OCI-LY7 (cell line): ENCODE results near the gene EMILIN1. TPM values are rescaled to one million over a fixed set of nuclear protein-coding genes. Genes with fewer than 3 reads are reported as not detected.

Experiments used
- BruUV-seq: library from RNA; stranded (reverse); fragments of 400-500 nt; replicated peaks from 2 replicates; lab custom pipeline; 2021; lab: Mats Ljungman, UMichigan
- CTCF ChIA-PET: fragments of 300-600 bp; sonication (Branson Sonifier 250); formaldehyde crosslinking; loops from one replicate; lab custom pipeline; 2022; ENCODE audit warnings: antibody characterized with exemption; ENCODE audit not compliant: unreplicated experiment; lab: Charles Lee
- POLR2A ChIA-PET: fragments of 300-600 bp; sonication (Branson Sonifier 250); formaldehyde crosslinking; loops from one replicate; lab custom pipeline; 2022; ENCODE audit warnings: antibody characterized with exemption; lab: Charles Lee
- DNase-seq: peaks from one replicate; pipeline ENCODE4 v3.0.0-alpha.2; 2015; ENCODE audit warnings: low spot score
- H2AFZ ChIP-seq: fragments of 200-600 bp; sonication (generic), shearing (Covaris generic); 2 replicates; pipeline ENCODE4 v1.6.1; 2014; ENCODE audit warnings: mild to moderate bottlenecking, antibody characterized with exemption, low read length, moderate library complexity
- H3K27ac ChIP-seq: fragments of 200-600 bp; sonication (generic); 2 replicates; pipeline ENCODE4 v1.5.1; 2014; ENCODE audit warnings: mixed run types, low read depth, mild to moderate bottlenecking, moderate library complexity, low read length, inconsistent platforms; ENCODE audit not compliant: poor library complexity, severe bottlenecking
- H3K36me3 ChIP-seq: fragments of 200-600 bp; sonication (generic); 2 replicates; pipeline ENCODE4 v1.6.1; 2014; ENCODE audit warnings: mild to moderate bottlenecking, antibody characterized with exemption, low read length, moderate library complexity, mixed read lengths; ENCODE audit not compliant: insufficient read depth
- H3K4me1 ChIP-seq: fragments of 200-600 bp; sonication (generic); 2 replicates; pipeline ENCODE4 v1.5.1; 2014; ENCODE audit warnings: mild to moderate bottlenecking, low read length; ENCODE audit not compliant: insufficient read depth, poor library complexity, severe bottlenecking
- H3K4me2 ChIP-seq: fragments of 200-600 bp; sonication (generic); 2 replicates; pipeline ENCODE4 v1.6.1; 2014; ENCODE audit warnings: mild to moderate bottlenecking, low read length
- H3K4me3 ChIP-seq: fragments of 200-600 bp; sonication (generic); 2 replicates; pipeline ENCODE4 v1.5.1; 2014; ENCODE audit warnings: mild to moderate bottlenecking, low read depth, low read length; ENCODE audit not compliant: poor library complexity, severe bottlenecking
- H3K79me2 ChIP-seq: fragments of 200-600 bp; sonication (generic); 2 replicates; pipeline ENCODE4 v1.6.1; 2016; ENCODE audit warnings: low read depth, mild to moderate bottlenecking, low read length, moderate library complexity, mixed read lengths; ENCODE audit not compliant: insufficient read depth
- H3K9me2 ChIP-seq: fragments of 200-600 bp; sonication (generic); 2 replicates; pipeline ENCODE4 v1.6.1; 2016; ENCODE audit warnings: mild to moderate bottlenecking, low read length, mixed read lengths; ENCODE audit not compliant: insufficient read depth
- H3K9me3 ChIP-seq: fragments of 200-600 bp; sonication (generic); 2 replicates; pipeline ENCODE4 v1.6.1; 2014; ENCODE audit warnings: mild to moderate bottlenecking, mixed run types, low read length, mixed read lengths
- H4K20me1 ChIP-seq: fragments of 200-600 bp; sonication (generic); 2 replicates; pipeline ENCODE4 v1.6.1; 2014; ENCODE audit warnings: mild to moderate bottlenecking, antibody characterized with exemption, low read length, moderate library complexity, mixed read lengths; ENCODE audit not compliant: insufficient read depth
- CTCF ChIP-seq: fragments of 200-600 bp; sonication (generic); conservative IDR thresholded peaks from 2 replicates; pipeline ENCODE4 v1.5.1; 2014; ENCODE audit warnings: mild to moderate bottlenecking, antibody characterized with exemption, low read length, moderate library complexity, mixed read lengths
- EZH2phosphoT487 ChIP-seq: fragments of 200-600 bp; sonication (generic); IDR thresholded peaks from 2 replicates; pipeline ENCODE4 v1.6.1; 2018; ENCODE audit warnings: low read depth, borderline replicate concordance, mild to moderate bottlenecking, mixed run types, antibody characterized with exemption, low read length, moderate library complexity, mixed read lengths
- intact Hi-C: fragments of 100-400 bp; cut with micrococcal nuclease; formaldehyde crosslinking; loops from one replicate; pipeline ENCODE4 v1.10.0; 2022; ENCODE audit not compliant: unreplicated experiment
- total RNA-seq, 2 experiments: library from RNA; depleted of rRNA in 1 of 2; stranded (reverse); fragments of >200 nt in 1 of 2; shearing (Covaris generic) in 1 of 2; gene quantifications; 2 replicates each; pipeline ENCODE4 v1.2.3, GENCODE V29; 2014 to 2022

Gene EMILIN1
- total RNA-seq, 2 experiments from 2014 or later = 2.2 to 2.7 TPM

DNA sequence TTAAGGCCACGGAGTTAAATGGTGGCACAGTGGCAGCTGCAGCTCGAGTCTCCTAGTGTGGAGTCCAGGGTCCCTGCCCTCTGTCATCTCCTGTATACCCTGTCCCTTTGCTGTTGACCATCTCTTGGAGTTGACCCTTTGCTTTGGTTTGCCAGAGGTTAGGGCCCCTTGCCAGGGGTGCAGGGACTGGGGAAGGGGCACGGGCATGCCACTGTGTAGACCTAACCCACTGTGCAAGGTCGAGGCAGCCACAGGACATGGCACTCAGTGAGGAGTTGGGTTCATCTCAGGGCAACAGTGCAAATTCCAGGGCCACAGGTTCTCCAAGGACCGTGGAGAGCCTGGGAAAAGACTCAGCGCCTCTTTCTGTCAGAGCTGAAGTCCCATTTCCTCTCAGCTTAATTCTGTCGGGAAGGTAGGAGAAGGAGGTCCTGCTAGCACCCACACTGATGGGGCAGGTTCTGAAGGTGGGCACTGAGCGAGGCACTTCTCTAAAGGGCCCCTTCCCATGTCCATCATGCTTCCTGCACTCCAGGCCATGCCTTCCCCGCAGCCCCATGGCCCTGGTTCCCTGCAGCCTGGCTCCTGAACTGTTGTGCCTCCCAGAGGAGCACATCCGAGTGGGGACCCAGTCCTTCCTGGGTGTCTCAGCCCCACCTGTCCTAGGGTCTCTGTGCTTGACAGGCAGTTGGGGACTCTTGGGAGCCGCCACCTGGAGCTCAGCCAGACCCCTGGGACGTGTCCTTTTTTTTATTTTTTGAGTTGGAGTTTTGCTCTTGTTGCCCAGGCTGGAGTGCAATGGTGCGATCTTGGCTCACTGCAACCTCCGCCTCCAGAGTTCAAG is 10.9 kb downstream of the EMILIN1 start:
- no TSS peak for BruUV-seq
- Histone ChIP-seq H2AFZ (no peak overlapping the region), H3K36me3 (no peaks in the 10 kb centered on the region), H3K9me3 (no peaks in the 10 kb centered on the region), H4K20me1 (no peaks in the 10 kb centered on the region), H3K4me2 (peak overlapping the region; percentile 99), H3K4me3 (peak overlapping the region; percentile 73), H3K79me2 (no peaks in the 10 kb centered on the region), H3K4me1 (peaks cover 35% of the 10 kb centered on the region), H3K9me2 (no peaks in the 10 kb centered on the region), H3K27ac (no peak overlapping the region)
- TF ChIP-seq EZH2phosphoT487 = no peak
- DNase-seq = no peak
- intact Hi-C loops = no loop called here
- ChIA-PET POLR2A (no interaction called here), CTCF (interaction anchor here (0.6 to 0.8 kb wide), 2 partner anchors 212 to 214 kb away, joined by 3 read pairs; no protein-coding TSS in a partner anchor)

DNA sequence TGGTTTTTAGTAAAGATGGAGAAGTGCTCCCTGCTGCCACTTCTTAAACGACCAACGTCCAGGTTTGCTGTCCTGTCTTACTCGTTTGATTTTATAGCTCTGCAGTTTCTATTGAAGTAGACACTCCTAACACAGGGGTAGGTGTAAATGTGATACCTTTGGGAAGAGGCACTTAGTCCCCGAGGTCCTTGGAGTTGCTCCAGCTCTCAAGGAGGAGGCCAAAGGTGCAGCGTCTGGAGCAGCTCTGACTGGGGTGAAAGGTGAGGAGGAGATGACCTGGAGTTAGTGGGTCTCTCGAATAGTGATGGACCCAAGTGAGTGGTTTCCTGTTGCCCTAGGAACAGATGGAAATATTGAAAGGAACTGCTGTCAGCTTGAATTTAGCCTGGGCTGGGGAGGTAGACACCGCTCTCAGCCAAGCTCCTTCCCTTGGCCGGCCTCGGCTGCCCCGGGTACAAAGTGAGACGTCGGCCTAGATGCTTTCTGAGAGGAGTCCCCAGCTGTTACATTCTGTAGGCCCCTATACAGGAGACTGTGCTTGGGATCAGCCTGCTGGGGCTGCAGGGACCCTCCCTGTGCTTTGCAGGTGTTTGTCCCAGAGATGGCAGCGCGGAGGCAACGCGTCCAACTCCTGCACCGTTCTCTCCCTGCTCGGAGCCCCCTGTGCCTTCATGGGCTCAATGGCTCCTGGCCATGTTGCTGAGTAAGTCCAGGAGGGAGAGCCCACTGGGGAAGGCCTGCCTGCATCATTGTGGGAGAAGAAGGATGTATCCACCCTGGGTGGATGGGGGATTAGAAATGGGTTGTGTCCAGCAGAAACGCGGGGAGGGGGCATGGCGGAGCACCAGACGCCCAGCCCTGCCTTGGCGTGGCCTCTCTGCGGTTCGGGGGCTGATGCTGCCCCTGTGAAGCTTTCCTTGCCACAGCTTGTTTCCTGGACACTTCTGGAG is 13.6 kb downstream of the EMILIN1 start:
- no peaks in the 10 kb centered on the region for H3K36me3 ChIP-seq
- H3K4me1 ChIP-seq = peaks cover 34% of the 10 kb centered on the region
- H4K20me1 ChIP-seq = no peaks in the 10 kb centered on the region
- H2AFZ ChIP-seq = no peak overlapping the region
- POLR2A ChIA-PET = interaction anchor here (0.5 to 1.3 kb wide), 2 partner anchors 15 to 201 kb away, joined by 3 to 6 read pairs; no protein-coding TSS in a partner anchor
- H3K79me2 ChIP-seq = no peaks in the 10 kb centered on the region
- CTCF ChIA-PET = no interaction called here
- no peak overlapping the region for H3K27ac ChIP-seq
- H3K9me3 ChIP-seq = no peaks in the 10 kb centered on the region
- no peak overlapping the region for H3K4me2 ChIP-seq
- no peak overlapping the region for H3K4me3 ChIP-seq
- intact Hi-C loops = no loop called here
- DNase-seq = no peak
- H3K9me2 ChIP-seq = no peaks in the 10 kb centered on the region
- no TSS peak for BruUV-seq
- TF ChIP-seq EZH2phosphoT487 (no peak), CTCF (no peak)
